Activated CD4-positive, CD25-positive, alpha-beta regulatory T cell treated with anti-CD3 and anti-CD28 coated beads, Interleukin-2, amount 50 U/mL, for 16 hours (primary cell): ENCODE measurements around the gene CASP6.

Experiments
- DNase-seq: peaks from one replicate; pipeline ENCODE4 v3.0.0-alpha.2; 2020; ENCODE audit warnings: low read depth, low spot score

Gene CASP6

GRCh38 chr4:109702950-109703663, at the start of gene CASP6:
Gene CASP6, minus strand, starts transcription at chr4:109703445. Its CDS starts 50 bp downstream, at chr4:109703395.
- DNase-seq: peak; percentile 41

GRCh38 chr4:109752525-109752924, 49.3 kb upstream of the CASP6 start:
- no peak for DNase-seq

- DNase-seq: no peak
Observed at GRCh38 chr4:109751852-109752251, 48.6 kb upstream of the CASP6 start.

- no peak for DNase-seq
Observed at GRCh38 chr4:109750652-109751244, 47.5 kb upstream of the CASP6 start.

- no peak for DNase-seq
Observed at GRCh38 chr4:109749388-109750082, 46.3 kb upstream of the CASP6 start.

GRCh38 chr4:109748114-109748513, 44.9 kb upstream of the CASP6 start:
- no peak for DNase-seq

GRCh38 chr4:109746728-109747127, 43.5 kb upstream of the CASP6 start:
- DNase-seq: no peak

- DNase-seq: no peak
Observed at GRCh38 chr4:109745830-109746229, 42.6 kb upstream of the CASP6 start.

- DNase-seq: no peak
Observed at GRCh38 chr4:109739547-109739946, 36.3 kb upstream of the CASP6 start.

GRCh38 chr4:109738104-109738872, 35.0 kb upstream of the CASP6 start:
- no peak for DNase-seq

GRCh38 chr4:109735566-109736365, 32.5 kb upstream of the CASP6 start:
- DNase-seq: no peak

- no peak for DNase-seq
Observed at GRCh38 chr4:109733728-109734127, 30.5 kb upstream of the CASP6 start.

GRCh38 chr4:109730619-109731545, 27.6 kb upstream of the CASP6 start:
- no peak for DNase-seq

GRCh38 chr4:109729718-109730618, 26.7 kb upstream of the CASP6 start, which contains the start of gene PLA2G12A:
Gene PLA2G12A, minus strand, starts transcription at chr4:109730070. Its CDS starts 261 bp downstream, at chr4:109729809.
- DNase-seq: peak; percentile 62

- DNase-seq: peak; percentile 0
Observed at GRCh38 chr4:109729117-109729717, 26.0 kb upstream of the CASP6 start.

GRCh38 chr4:109728385-109728784, 25.1 kb upstream of the CASP6 start:
- no peak for DNase-seq

GRCh38 chr4:109723110-109723509, 19.9 kb upstream of the CASP6 start:
- no peak for DNase-seq

GRCh38 chr4:109722357-109722756, 19.1 kb upstream of the CASP6 start:
- DNase-seq: no peak
